ENCODE measurements around the gene EEF1AKMT3.

EEF1AKMT3 gene

DNA sequence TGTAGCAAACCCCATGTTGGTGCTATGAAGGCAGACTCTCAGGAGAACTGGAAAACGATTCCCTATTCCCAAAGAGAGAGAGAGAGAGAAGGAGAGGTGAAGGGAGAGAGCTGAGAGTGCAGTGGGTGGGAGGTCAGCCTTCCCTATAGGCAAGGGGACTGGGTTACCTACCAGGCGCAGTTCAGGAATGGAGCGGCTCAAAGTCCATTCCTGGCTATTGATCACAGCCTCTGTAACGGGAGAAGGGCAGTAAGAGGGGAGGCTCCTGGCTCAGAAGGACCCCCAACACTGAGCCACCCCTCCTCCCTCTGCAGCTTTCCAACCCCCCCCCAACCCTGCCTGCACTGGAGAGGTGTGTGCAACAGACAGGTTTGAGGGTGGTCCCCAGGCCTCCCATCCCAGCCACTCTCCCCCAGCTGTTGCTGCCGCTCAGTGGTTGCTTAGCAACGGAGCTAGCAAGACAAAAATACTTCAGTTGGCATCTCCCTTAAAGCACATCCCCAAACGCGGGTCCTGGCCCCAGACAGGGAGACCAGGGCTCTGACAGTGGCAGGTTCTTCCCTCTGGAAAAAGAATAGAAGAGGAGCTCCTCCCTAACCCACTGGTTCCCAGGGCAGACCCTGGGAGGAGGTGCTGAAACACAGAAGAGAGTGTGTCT lies 37.1 kb upstream of the EEF1AKMT3 start:
- DNase-seq (ENCODE audit: low read depth, low spot score), result no peak

- DNase-seq (ENCODE audit: low read depth, low spot score), result no peak
Observed at GRCh38 chr12:57735952-57736740, 36.3 kb upstream of the EEF1AKMT3 start.

DNA sequence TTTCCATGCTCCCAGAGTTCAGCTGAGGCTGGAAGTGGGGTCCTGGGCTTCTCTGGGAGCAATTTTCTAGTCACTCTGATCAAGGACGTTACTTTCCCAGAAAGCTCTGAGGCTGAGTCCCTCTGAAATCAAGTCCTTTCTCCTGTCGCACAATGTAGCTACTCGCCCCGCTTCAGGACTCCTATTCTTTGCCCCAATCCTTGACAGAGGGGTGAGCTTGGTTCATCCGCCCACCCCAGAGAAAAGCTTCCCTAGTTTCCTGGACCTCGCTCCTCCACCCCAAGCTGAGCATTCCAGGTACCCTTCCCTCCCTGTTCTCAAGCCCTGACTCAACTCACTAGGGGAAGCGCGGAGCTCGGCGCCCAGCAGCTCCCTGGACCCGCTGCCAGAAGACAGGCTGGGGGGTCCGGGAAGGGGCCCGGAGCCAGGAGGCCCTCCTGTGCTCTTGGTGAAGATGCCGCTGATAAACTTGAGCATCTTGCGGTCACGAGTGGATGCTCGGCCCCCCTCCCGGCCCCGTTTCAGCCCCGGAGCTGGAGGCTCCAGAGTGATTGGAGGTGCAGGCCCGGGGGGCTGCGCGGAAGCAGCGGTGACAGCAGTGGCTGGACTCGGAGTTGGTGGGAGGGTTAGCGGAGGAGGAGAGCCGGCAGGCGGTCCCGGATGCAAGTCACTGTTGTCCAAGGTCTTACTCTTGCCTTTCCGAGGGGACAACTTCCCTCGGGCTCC lies 35.5 kb upstream of the EEF1AKMT3 start:
- DNase-seq (ENCODE audit: low read depth, low spot score), result no peak

DNA sequence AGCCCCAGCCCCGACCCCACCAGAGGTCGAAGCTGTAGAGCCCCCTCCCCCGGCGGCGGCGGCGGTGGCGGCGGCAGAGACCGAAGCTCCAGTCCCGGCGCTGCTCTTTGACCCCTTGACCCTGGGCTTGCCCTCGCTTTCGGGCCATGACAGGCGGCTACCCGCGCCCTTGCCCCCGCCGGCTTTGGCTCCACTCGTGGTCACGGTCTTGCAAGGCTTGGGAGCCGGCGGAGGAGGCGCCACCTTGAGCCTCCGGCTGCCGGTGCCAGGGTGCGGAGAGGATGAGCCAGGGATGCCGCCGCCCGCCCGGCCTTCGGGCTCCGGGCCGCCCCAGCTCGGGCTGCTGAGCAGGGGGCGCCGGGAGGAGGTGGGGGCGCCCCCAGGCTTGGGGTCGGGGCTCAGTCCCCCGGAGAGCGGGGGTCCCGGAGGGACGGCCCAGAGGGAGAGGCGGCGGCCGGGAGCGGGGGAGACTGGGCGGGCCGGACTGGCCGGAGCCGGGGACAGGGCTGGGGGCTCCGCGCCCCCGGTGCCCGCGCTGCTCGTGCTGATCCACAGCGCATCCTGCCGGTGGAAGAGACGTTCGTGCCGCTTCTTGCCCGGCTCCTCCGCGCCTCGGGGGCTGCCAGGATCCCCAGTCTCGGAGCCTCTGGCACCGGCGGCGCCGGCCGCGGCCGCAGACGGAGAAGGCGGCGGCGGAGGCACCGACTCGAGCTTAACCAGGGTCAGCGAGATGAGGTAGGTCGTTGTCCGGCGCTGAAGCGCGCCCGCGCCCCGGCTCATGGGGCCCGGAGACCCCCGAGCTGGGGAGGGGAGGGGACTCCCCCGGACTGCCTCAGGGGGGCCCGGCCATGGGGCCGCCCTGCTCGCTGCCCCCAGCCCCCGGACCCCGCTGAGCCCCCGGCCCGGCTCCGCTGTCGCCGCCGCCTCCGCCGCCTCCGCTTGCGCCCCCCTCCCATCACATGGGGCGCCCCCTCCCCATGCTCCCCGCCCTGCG lies 34.6 kb upstream of the EEF1AKMT3 start:
- DNase-seq (ENCODE audit: low read depth, low spot score), result no peak

DNA sequence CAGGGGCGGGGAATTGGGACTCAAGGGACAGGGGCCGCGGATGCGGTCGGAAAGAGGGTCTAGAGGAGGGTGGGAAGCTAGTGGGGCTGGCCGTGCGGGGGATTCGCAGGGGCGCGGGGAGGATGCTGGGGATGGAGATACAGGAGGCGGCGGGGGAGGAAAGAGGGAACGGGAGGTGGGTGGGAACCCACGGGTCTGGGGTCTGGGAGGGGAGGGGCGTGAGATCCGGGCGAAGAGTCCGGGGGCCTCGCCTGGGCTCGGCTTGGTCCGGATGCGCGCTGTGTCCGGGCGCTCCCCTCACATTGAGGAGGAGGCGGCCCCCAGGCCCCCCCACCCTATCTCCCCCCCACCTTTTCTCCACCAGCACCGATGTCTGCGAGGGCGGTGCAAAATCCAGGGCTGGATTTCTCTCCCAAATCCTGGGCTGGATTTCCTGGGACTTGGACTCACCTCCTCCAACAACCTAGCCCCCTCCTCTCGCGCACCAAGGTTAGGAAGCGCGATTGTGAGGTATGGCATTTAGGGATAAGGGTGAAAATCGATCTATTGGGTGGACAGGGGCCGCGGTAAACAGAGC lies 33.7 kb upstream of the EEF1AKMT3 start, which contains the start of gene AGAP2:
Gene AGAP2, minus strand, starts transcription at position 82 of the 577 bp plus-strand sequence. CDS start 496 bp downstream, outside the sequence.
- no peak for DNase-seq (ENCODE audit: low read depth, low spot score)

DNA sequence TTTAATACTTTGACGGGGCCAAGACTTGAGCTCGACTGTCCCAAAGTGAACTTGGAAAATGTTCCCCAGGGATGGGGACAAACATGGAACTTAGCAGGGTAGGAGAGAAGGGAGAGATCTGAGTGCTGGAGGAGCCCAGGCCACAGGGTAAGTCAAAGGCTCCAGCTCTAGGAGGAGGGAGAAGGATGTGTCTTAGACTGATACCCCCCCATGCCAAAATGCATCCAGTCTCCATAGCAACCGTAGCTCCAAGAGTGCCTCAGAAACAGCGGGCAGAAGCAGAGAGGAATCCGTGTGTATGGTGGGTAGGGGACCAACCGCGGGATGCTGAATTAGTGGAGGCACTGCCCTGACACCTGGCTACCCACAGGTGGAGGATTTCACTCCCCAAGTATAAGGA lies 33.0 kb upstream of the EEF1AKMT3 start:
- no peak for DNase-seq (ENCODE audit: low read depth, low spot score)

DNA sequence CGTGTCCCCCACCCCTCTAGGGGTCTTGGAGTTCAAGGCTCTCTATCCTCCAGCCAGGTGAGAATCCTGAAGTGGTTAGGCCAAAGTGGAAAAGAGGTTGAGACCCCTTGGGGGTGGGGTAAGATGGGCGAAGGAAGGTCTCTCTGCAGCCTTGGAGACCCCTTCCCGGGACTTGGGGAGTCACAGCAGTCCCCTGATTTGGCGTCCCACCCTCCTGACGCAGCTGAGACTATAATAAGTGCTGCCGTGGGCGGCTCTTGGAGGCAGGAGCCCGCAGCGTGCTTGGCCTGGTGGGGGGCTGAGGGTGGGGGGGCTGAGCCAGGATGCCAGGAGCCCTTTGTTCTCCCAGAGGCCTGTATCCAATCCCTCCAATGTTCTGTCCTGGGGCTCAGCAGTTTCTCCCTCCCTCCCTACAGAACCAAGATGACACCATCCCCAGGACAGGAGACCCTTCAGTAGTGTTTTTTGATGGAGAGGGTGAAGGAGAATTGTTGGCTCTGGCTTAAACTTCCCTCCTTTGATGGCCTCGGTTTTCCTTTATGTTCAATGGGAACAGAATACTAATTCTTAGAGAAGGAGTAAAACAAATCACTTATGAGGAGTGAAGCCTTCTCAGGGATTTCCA lies 32.4 kb upstream of the EEF1AKMT3 start:
- DNase-seq (ENCODE audit: low read depth, low spot score), result no peak

GRCh38 chr12:57740656-57741412 lies 31.6 kb upstream of the EEF1AKMT3 start:
- peak; percentile 59 for DNase-seq (ENCODE audit: low read depth, low spot score)

- no peak for DNase-seq (ENCODE audit: low read depth, low spot score)
Observed at GRCh38 chr12:57741413-57741789, 31.0 kb upstream of the EEF1AKMT3 start.

DNA sequence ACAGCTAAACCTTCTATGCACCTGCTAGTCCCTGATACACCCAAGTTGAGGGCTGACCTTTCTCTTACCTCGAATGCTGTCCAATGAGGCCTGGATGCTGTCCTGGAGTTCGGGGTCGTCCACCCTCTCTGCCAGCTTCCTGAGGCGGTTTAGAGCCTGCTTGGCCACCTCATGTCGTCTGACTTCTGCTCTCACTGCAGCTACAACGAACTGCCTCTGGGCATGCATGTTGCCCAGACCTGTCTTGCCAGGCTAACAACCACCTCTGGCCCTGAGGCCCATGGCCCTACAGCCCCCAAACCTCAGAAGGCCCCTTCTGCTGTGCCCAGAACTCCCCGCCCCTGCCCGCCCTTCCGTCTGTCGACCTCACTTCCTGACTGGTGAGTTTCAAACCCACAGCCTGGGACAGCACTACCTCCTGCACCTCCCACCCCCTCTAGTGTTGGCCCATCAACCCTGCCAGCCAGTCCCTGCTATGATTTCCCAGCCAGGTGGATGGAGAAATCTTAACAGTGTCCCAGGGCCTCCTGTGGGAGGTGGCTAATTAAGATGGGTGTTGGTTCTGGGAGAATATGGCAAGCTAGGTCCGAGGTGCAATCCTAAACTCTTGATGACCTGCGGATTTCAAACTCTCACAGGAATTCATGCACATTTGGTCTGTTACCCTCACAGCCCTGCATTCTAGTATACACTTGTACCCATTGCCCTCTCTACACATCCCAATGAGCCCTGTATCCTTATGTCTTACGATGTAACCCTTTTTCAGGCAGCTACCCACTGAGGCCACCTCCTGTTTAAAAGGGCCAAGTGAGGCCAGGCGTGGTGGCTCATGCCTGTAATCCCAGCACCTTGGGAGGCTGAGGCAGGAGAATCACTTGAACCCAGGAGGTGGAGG lies 30.3 kb upstream of the EEF1AKMT3 start:
- DNase-seq (ENCODE audit: low read depth, low spot score), result peak; percentile 65

- DNase-seq (ENCODE audit: low read depth, low spot score), result no peak
Observed at GRCh38 chr12:57743769-57744168, 28.6 kb upstream of the EEF1AKMT3 start.

DNA sequence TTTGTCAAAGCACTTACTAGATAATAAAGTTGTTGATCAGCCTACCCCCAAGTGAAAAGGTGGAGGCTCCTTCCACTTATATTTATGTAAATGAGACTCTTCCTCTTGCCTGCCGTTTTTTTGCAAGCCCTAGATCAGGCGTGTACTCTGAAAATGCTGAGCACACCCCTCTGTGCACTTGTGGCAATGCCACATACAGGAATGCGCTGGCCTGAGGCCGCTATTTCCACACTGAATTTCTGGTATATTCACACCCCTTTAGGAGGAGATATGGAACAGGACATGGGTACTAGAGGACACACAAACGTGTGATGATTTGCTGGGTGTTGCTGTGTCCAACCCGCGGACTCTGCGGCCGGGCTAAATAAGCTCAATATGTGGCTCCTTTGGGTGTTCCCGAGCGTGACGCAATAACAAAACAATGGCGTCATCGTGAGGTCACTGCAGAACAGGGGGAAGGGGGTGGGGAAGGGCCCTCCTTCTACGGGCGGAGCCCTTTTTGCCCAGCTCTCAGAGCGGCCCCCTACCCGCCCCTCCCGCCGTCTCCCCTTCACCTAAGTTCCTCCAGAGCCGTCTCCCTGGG lies 28.1 kb upstream of the EEF1AKMT3 start:
- DNase-seq (ENCODE audit: low read depth, low spot score), result peak; percentile 53

DNA sequence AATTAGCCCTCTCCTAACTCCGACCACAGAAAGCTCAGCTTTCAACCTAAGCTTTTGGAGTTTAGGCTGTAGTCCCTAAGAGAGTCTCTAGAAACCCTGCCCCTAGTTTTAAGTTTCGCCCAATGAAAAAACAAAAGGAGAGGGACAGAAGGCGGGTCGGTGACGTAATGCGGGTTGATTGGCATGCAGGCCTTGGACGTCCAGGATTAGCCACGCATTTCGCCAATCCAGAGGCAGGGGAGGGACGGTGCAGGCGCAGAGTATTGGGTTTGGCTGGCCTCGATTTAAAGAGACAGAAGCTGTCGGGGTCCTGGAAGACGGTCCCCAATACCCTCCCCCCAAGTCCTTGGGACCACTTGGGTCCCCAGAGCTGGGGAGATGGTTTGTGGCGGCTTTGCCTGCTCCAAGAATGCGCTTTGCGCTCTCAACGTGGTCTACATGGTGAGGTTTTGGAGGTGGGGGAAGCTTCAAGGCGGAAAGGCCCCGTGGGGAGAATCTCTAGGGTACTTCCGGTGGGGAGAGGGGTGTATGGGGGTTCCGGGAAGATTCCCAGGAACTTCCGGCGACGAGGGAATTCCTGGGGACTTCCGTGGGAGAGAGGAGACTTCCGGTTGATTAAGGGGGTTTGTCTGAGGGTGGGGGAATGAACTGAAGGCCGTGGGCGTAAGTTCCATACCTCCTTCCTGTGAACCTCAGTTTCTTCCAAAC lies 27.5 kb upstream of the EEF1AKMT3 start, which contains the start of gene TSPAN31:
Gene TSPAN31, plus strand, starts transcription at position 263 of the 708 bp plus-strand sequence. Its CDS starts 116 bp downstream, at position 379.
- peak; percentile 87 for DNase-seq (ENCODE audit: low read depth, low spot score)

GRCh38 chr12:57745485-57745881 lies 26.9 kb upstream of the EEF1AKMT3 start:
- no peak for DNase-seq (ENCODE audit: low read depth, low spot score)

DNA sequence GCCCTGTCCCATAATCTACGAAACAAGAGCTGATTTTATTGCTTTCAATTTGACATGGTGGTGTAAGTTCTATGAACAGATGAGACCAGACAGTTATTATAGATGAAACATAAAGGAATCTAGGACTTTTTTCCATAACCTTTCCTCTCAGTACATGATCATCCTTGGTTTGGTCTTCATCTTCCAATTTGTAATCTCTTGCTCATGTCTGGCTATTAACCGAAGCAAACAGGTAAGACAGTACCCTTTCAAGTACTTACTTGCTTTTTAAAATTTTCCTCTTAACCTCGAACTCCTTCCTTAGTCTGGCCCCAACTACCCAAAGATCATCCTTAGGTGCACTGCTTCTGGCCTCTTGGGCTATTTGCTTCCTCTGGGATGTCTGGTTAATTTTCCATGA lies 26.4 kb upstream of the EEF1AKMT3 start:
- no peak for DNase-seq (ENCODE audit: low read depth, low spot score)

DNA sequence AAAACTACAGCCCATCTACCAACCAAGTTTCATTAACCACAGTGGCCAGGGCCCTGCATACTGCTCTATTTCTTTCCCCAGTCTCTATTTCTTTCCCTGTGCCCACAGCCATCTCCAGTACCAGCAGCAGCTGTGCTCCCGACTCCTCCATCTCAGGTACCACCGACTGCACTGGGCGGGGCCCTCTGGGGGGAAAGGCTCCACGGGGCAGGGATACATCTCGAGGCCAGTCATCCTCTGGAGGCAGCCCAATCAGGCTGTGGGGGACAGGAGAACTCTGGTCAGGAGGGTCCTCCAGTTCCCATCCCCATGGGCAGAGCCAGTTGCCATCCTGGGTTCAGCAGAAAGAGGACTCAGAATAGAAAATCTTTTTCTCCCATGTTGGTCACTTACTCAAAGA lies 23.4 kb upstream of the EEF1AKMT3 start:
- DNase-seq (ENCODE audit: low read depth, low spot score), result no peak
